Stimulated activated CD8-positive, alpha-beta memory T cell treated with anti-CD3 and anti-CD28 coated beads, Interleukin-15, amount 100 ng/mL, for 1 hour (primary cell): ENCODE measurements around the gene BICC1.
"Not testable (repeated sequence)": the region's sequence is repeated elsewhere in the genome, so short reads cannot be mapped to it uniquely, and the experiment has no call there.

Experiments used
- DNase-seq: peaks from one replicate; pipeline ENCODE4 v3.0.0-alpha.2; 2020; ENCODE audit warnings: low read depth

Gene BICC1

DNA sequence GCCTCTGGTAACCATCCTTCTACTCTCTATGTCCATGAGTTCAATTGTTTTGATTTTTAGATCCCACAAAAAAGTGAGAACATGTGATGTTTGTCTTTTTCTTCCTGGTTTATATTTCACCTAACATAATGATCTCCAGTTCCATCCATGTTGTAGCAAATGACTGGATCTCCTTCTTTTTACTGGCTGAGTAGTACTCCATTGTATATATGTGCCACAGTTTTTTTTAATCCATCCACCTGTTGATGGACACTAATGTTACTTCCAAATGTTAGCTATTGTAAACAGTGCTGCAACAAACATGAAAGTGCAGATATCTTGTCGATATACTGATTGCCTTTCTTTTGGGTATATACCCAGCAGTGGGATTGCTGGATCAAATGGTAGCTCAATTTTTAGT lies 345.5 kb downstream of the BICC1 start:
- DNase-seq, result not testable (repeated sequence)

DNA sequence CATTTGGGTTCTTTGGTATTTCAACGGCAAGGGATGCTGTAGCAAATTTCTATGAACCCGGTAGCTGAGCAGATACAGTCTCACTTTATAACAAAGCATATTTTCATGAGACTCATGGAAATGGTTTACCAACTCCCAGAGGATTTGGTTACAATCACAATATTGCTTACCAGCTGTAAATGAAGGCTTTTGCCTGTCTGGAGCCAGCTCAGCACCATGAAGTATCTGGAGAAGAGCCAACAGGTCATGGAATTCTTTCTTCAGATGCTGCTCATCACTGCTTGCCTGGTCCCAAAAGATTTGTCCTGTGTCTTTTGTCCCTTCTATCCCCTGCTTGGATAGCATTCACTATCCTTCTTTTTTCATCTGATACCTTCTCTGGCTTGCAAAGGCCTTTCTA lies 346.9 kb downstream of the BICC1 start:
- DNase-seq, result no peak

DNA sequence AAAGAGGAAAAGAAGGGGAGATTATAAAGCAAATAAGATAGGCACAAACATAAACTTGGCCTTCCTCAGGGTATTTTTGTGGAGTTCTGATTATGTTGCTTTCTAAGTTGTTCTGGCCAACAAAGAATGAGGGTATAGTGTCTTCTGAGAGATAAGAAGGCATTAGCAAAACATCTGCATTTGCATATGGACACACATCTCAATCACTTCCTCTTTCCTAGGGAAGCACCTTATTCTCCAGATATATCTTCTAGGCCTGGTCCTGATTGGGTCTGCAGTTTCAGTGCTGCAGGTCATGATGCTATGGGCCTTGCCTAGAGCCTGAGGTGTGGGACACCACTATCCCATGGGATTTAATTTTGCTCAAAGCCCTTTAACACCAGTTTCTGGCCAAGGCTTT lies 355.0 kb downstream of the BICC1 start:
- DNase-seq, result no peak

DNA sequence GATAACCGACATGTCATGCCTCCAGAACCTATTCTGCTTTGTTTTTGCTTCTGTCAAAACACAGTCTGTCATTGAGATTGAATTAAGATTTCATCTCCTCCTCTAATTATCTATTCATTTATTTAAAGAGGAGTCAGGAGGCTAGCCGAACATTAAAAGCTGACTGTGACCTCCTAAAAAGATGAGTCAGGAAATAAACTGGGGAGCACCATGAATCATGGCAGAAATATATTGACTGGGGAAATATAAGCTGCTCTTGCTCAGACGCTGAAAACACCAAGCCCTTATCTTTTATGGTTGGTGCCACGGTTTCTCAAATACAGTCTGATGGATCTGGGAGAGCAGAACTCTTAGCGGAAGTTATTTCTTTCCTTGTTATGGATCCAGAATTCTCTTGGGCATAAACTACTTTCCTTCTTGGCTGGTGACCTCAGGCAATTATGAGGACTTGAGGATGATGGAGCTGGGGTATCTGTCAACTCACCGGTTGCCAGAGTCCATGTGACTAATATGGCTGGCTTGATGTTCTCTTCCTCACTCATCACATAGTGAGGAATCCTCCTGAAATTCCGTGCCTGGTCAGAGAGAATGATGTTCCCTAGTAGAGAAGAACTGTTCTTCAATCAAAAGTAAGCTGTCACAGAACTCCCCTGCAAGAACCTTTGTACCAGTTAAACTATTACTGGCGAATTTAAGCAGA lies 356.2 kb downstream of the BICC1 start:
- DNase-seq, result no peak

DNA sequence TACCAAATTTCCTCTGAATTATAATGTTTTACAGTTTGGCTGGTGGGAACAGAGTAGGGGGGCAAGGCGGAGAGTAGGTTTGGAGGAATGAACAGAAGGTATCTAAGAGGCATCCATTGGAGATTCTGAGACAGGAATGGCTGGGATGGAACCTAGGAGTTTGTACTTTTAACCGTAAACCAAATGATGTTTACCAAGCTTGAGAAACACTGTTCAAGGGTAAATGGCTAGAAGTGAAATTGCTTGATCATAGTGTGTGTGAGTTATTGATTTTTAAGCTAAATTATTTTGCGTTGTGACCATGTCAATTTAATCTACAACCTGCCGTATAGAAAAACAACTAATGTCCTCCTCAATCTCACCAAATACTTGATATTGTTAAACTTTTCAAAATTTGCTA lies 357.4 kb downstream of the BICC1 start:
- no peak for DNase-seq

DNA sequence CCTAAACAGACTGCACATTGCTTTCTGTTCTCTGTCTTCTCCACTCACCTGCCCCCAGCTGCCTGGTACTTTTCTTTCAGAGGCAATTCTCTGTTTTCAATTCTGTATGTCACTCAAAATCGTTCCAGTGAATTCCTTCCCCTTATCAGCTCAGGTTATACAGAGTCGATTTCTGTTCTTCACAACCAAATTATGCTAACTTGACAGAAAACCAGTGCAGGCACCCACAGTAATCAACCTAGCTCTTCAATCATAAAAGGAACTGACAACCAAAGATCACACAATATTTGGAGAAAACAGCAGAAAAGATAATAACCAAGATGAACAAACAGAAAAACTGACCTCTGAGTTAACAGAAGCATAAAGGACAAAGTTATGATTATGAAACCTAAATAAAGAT lies 360.5 kb downstream of the BICC1 start:
- no peak for DNase-seq
